Loucy (cell line): ENCODE results near the gene NAV1.

Experiments
- H2AFZ ChIP-seq: fragments of 200-600 bp; sonication (generic); 2 replicates; pipeline ENCODE4 v1.6.0; 2016; ENCODE audit warnings: antibody characterized with exemption, mild to moderate bottlenecking, low read length, moderate library complexity
- H3F3A ChIP-seq: fragments of 200-600 bp; 2 replicates; pipeline ENCODE4 v1.6.0; 2016; ENCODE audit warnings: antibody characterized with exemption, low read depth, mild to moderate bottlenecking
- H3K27me3 ChIP-seq: fragments of 200-600 bp; sonication (generic); 2 replicates; pipeline ENCODE4 v1.6.1; 2014; ENCODE audit warnings: low read length, mild to moderate bottlenecking; ENCODE audit not compliant: insufficient read depth, poor library complexity, severe bottlenecking
- H3K36me3 ChIP-seq: fragments of 200-600 bp; sonication (generic); 2 replicates; pipeline ENCODE4 v1.6.1; 2016; ENCODE audit warnings: low read length; ENCODE audit not compliant: insufficient read depth
- H3K4me1 ChIP-seq: fragments of 200-600 bp; sonication (generic); 2 replicates; pipeline ENCODE4 v1.5.1; 2014; ENCODE audit warnings: low read length, mild to moderate bottlenecking; ENCODE audit not compliant: insufficient read depth, poor library complexity, severe bottlenecking
- H3K4me2 ChIP-seq: fragments of 200-600 bp; sonication (generic); 2 replicates; pipeline ENCODE4 v1.6.0; 2014; ENCODE audit warnings: antibody characterized with exemption, low read length, low read depth, mild to moderate bottlenecking; ENCODE audit not compliant: poor library complexity, severe bottlenecking
- H3K4me3 ChIP-seq: fragments of 200-600 bp; sonication (generic); 2 replicates; pipeline ENCODE4 v1.5.1; 2014; ENCODE audit warnings: low read length, mild to moderate bottlenecking, mixed read lengths; ENCODE audit not compliant: poor library complexity, severe bottlenecking
- H3K79me2 ChIP-seq: fragments of 200-600 bp; sonication (generic); 2 replicates; pipeline ENCODE4 v1.6.1; 2014; ENCODE audit warnings: low read length; ENCODE audit not compliant: insufficient read depth
- H3K9ac ChIP-seq: fragments of 200-600 bp; sonication (generic); 2 replicates; pipeline ENCODE4 v1.6.0; 2014; ENCODE audit warnings: mild to moderate bottlenecking, low read depth, low read length, moderate library complexity; ENCODE audit not compliant: poor library complexity, severe bottlenecking
- H3K9me2 ChIP-seq: fragments of 200-600 bp; sonication (generic); replicated peaks from 2 replicates; pipeline ENCODE4 v1.6.1; 2016; ENCODE audit warnings: low read depth, low read length, mixed read lengths
- H3K9me3 ChIP-seq: fragments of 200-600 bp; sonication (generic); 2 replicates; pipeline ENCODE4 v1.6.1; 2014; ENCODE audit warnings: mild to moderate bottlenecking, antibody characterized with exemption, low read length, low read depth; ENCODE audit not compliant: insufficient read depth
- H4K20me1 ChIP-seq: fragments of 200-600 bp; sonication (generic); 2 replicates; pipeline ENCODE4 v1.6.0; 2014; ENCODE audit warnings: antibody characterized with exemption, low read length, mild to moderate bottlenecking; ENCODE audit not compliant: insufficient read depth, poor library complexity, severe bottlenecking
- CTCF ChIP-seq: fragments of 200-600 bp; sonication (generic); conservative IDR thresholded peaks from 2 replicates; pipeline ENCODE4 v1.5.1; 2014; ENCODE audit warnings: mild to moderate bottlenecking, antibody characterized with exemption, low read length
- EZH2phosphoT487 ChIP-seq: fragments of 200-600 bp; IDR thresholded peaks from 2 replicates; pipeline ENCODE4 v1.6.1; 2018; ENCODE audit warnings: antibody characterized with exemption, mild to moderate bottlenecking, moderate library complexity, borderline replicate concordance

Gene NAV1

DNA sequence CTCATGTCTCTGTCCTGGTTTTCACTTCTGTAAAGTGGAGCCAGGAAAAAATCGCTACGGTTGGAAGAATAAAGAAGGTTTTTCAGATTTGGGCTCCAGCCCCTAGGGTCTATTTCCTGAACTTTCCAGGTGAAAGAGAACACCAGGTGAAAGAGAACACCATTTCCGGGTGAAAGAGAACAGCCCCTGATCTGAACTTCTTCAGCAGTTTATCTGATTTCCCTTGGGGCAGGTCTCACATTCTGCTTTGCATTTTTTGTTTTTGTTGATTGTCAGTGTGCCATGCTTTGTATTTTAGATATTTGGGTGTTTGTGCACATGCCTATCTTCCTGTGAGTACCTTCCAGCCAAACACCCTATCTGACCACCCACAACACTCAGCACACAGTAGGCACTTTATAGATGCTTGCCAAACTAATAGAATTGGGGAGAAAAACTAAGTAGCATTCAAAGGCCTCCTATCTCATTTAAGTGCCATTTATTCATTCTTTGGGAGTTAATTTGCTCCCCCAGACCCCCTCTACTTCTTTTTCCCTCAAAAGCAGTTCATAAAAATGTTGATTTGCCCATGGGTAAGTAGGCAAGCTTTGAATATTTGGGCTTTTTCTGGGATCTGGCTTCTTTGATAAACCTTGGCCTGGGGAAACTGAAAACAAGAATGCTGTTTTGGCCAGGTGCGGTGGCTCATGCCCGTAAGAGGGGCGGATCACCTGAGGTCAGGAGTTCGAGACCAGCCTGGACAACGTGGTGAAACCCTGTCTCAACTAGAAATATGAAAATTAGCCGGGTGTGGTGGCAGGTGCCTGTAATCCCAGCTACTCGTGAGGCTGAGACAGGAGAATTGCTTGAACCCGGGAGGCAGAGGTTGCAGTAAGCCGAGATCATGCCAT, 2.2 kb downstream of the NAV1 start:
- Histone ChIP-seq H2AFZ (no peak overlapping the region), H3K9ac (no peak overlapping the region), H3K36me3 (no peaks in the 10 kb centered on the region), H3K9me2 (no peaks in the 10 kb centered on the region), H3K9me3 (no peaks in the 10 kb centered on the region), H3K4me3 (no peak overlapping the region), H4K20me1 (no peaks in the 10 kb centered on the region), H3F3A (no peaks in the 10 kb centered on the region), H3K27me3 (peaks cover 29% of the 10 kb centered on the region), H3K4me1 (peaks cover 11% of the 10 kb centered on the region), H3K4me2 (peak overlapping the region; percentile 77), H3K79me2 (no peaks in the 10 kb centered on the region)
- TF ChIP-seq EZH2phosphoT487 (no peak), CTCF (no peak)

DNA sequence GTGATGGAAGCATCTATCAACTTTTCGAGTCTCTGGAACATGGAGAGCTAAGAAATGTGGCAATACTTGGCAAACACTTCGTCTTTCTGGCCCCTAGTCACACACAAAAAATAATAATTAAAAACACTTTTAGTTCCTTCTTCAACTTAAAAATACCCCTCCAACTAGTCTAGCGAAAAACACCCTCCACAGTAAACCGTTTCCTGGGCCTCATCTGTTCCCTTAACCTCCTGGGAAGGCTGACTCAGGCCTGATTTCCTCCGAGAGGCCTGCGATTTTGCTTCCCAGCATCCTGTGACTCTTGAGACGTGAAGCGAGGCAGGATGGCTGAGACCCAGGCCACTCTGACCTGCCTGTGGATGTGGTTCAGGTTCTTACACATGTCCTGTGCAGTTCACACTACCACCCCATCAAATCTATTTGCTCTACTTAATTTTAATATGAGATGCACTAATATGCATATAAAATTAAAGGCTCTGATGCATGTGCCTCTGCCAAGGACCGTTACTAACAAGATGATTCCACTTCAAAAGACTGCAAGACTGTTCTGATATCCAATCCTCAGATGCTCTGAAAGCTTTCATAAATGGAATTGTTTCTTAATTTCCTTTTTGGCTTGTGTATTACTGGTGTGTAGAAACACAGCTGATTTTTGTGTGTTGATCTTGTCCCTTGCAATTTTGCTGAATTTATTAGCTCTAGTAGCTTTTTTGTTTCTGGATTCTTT, 3.5 kb downstream of the NAV1 start:
- Histone ChIP-seq H3K9me2 (no peaks in the 10 kb centered on the region), H3K9ac (no peak overlapping the region), H3F3A (no peaks in the 10 kb centered on the region), H3K79me2 (no peaks in the 10 kb centered on the region), H4K20me1 (no peaks in the 10 kb centered on the region), H3K4me3 (no peak overlapping the region), H3K4me2 (no peak overlapping the region), H3K4me1 (peaks cover 11% of the 10 kb centered on the region), H3K27me3 (peaks cover 29% of the 10 kb centered on the region), H3K9me3 (no peaks in the 10 kb centered on the region), H2AFZ (no peak overlapping the region), H3K36me3 (no peaks in the 10 kb centered on the region)
- TF ChIP-seq EZH2phosphoT487 = no peak

DNA sequence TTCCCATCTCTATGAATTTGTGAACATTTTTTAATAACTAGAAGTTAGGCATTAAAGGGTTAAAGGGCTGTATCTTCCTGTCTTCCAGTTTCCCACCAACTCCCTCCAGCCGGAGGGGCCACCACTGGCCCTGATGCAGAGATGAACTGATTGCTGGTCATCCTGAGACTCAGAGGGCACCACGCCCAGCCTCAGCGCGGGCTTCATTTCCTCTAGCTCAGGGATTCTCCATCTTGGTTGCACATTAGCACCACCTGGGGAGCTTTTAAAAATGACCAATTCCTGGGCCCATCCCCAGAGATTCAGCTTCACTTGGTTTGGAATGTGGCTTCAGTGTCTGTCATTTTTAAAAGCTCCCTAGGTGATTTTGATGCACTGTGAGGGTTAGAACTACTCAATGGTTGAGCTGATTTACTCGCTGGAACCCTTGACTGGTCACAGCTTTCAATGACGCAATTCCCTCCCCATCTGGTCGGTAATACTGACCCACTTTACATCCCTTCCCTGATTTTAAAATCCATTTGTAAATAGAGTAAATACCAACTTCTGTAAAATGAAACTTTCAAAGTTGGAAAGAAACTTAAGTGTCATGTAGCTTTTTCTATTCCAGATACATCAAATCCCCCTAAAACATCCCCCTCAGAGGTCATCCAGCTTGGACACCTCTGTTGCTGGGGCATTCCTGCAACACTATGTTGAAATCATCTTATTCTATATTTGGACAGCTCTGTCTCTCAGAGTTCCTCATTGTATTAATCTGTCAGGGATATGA, 5.1 kb downstream of the NAV1 start:
- Histone ChIP-seq H3K79me2 (no peaks in the 10 kb centered on the region), H4K20me1 (no peaks in the 10 kb centered on the region), H2AFZ (no peak overlapping the region), H3K4me2 (no peak overlapping the region), H3F3A (no peaks in the 10 kb centered on the region), H3K36me3 (no peaks in the 10 kb centered on the region), H3K9ac (no peak overlapping the region), H3K27me3 (peaks cover 20% of the 10 kb centered on the region), H3K9me3 (no peaks in the 10 kb centered on the region), H3K9me2 (no peaks in the 10 kb centered on the region), H3K4me3 (no peak overlapping the region), H3K4me1 (peaks cover 6% of the 10 kb centered on the region)
- TF ChIP-seq EZH2phosphoT487 (no peak), CTCF (no peak)
